Nephron (organoid): ENCODE data around the gene TPH2.

Experiments
- H3K27ac Mint-ChIP-seq, 3 experiments: 2 replicates each; pipeline ENCODE4 v1.8.0; 2020; ENCODE audit warnings: mixed read lengths in 3 of 3, mild to moderate bottlenecking in 2 of 3, moderate library complexity in 1 of 3
- H3K27me3 Mint-ChIP-seq: 2 replicates; pipeline ENCODE4 v1.8.0; 2021; ENCODE audit warnings: low read depth, mild to moderate bottlenecking, moderate library complexity, mixed read lengths
- H3K36me3 Mint-ChIP-seq: 2 replicates; pipeline ENCODE4 v1.8.0; 2020; ENCODE audit warnings: low read depth, mixed read lengths
- H3K4me1 Mint-ChIP-seq: 2 replicates; pipeline ENCODE4 v1.8.0; 2020; ENCODE audit warnings: mixed read lengths
- H3K4me3 Mint-ChIP-seq, 3 experiments: 2 replicates each; pipeline ENCODE4 v1.8.0; 2020; ENCODE audit warnings: mild to moderate bottlenecking in 3 of 3, mixed read lengths in 3 of 3, moderate library complexity in 2 of 3
- H3K9me3 Mint-ChIP-seq: 2 replicates; pipeline ENCODE4 v1.8.0; 2020; ENCODE audit warnings: mixed read lengths
- TF ChIP-seq, protein P1 (sequence below), 3 experiments: fragments of 200-600 bp; sonication (generic); IDR thresholded peaks; one replicate each; pipeline ENCODE4 v1.5.0; 2021; ENCODE audit warnings: antibody characterized with exemption in 3 of 3; ENCODE audit not compliant: unreplicated experiment in 3 of 3

The TPH2 gene

GRCh38 chr12:72036393-72036792 lies 97.7 kb downstream of the TPH2 start:
- Mint-ChIP-seq H3K36me3 (no peaks in the 10 kb centered on the region), H3K9me3 (peaks cover 15% of the 10 kb centered on the region), H3K4me1 (no peaks in the 10 kb centered on the region)

DNA sequence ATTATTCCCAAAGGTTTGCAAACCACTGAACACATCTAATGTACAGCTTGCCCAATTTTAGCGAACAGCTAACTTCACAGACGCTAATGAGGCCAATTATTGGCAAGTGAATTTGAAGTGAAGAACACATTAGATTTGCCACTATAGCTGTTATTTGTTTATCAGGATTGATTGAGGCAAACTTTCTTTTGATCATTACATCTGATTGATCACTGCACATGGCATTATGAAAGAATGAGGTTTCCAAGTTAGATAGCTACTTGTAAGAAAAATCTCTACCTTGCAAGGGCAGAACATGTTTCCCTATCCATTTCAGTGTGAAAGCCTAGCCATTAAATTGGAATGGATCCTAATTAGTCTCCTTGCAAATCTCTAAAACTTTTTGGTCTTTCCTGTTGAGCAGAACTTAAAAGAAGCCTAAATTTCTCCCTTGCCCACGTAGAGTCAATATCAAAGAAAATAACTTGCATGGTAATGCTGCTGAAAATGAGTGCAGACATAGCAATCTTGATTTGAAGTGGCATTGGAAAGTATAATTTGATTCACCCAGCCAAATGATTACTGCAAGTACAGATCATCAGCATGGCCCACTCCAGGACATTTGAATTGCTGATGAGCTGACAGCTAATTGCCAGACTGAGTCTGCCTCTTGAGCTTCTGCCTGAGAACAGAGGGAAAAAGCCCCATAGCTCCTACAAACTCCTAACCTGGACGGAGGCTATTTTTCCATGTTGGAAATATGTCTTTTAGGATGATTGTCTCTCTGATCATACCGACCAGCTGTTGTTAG lies 98.6 kb downstream of the TPH2 start:
- peaks cover 15% of the 10 kb centered on the region for H3K9me3 Mint-ChIP-seq

More at GRCh38 chr12:72036393-72036792, 97.7 kb downstream of the TPH2 start:
- TF ChIP-seq, protein P1, sequence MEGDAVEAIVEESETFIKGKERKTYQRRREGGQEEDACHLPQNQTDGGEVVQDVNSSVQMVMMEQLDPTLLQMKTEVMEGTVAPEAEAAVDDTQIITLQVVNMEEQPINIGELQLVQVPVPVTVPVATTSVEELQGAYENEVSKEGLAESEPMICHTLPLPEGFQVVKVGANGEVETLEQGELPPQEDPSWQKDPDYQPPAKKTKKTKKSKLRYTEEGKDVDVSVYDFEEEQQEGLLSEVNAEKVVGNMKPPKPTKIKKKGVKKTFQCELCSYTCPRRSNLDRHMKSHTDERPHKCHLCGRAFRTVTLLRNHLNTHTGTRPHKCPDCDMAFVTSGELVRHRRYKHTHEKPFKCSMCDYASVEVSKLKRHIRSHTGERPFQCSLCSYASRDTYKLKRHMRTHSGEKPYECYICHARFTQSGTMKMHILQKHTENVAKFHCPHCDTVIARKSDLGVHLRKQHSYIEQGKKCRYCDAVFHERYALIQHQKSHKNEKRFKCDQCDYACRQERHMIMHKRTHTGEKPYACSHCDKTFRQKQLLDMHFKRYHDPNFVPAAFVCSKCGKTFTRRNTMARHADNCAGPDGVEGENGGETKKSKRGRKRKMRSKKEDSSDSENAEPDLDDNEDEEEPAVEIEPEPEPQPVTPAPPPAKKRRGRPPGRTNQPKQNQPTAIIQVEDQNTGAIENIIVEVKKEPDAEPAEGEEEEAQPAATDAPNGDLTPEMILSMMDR (IDR thresholded peaks at IDR 0.05; ENCODE audit: unreplicated experiment in 3 of 3): no peak
- Mint-ChIP-seq H3K27ac (no peak overlapping the region), H3K4me3 (no peak overlapping the region), H3K27me3 (no peaks in the 10 kb centered on the region)

DNA sequence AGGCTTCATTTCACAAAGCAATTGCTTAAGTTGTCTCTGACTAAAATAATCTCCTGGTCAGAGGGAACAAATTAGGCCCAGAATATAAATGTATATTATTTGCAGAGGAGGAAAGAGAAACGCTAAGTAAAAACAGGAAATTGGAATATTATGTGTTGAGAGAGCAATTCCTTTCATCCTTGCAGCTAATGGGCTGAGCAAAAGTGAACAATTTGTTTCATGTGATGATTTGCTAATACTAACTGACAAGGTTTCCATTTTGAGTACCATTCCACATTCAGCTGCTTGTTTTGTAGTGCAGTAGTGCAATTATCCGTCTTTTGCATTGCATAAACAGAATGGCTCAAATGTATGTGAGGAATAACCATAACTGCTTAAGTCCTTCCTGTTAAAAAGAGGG lies 103.2 kb downstream of the TPH2 start:
- Mint-ChIP-seq H3K27ac (no peak overlapping the region), H3K36me3 (no peaks in the 10 kb centered on the region), H3K9me3 (peaks cover 15% of the 10 kb centered on the region), H3K4me3 (no peak overlapping the region), H3K27me3 (no peaks in the 10 kb centered on the region), H3K4me1 (no peaks in the 10 kb centered on the region)
- TF ChIP-seq, protein P1 (IDR thresholded peaks at IDR 0.05; ENCODE audit: unreplicated experiment in 3 of 3): no peak

More for the DNA sequence above, 98.6 kb downstream of the TPH2 start:
- Mint-ChIP-seq H3K27me3 (no peaks in the 10 kb centered on the region), H3K4me1 (no peaks in the 10 kb centered on the region), H3K4me3 (no peak overlapping the region), H3K36me3 (no peaks in the 10 kb centered on the region), H3K27ac (no peak overlapping the region)
- TF ChIP-seq, protein P1 (IDR thresholded peaks at IDR 0.05; ENCODE audit: unreplicated experiment in 3 of 3): no peak

- H3K27me3 Mint-ChIP-seq: peaks cover 5% of the 10 kb centered on the region
Observed at GRCh38 chr12:72053604-72054003, 115.0 kb downstream of the TPH2 start.

GRCh38 chr12:72054511-72054910 lies 115.9 kb downstream of the TPH2 start:
- H3K27ac Mint-ChIP-seq: no peak overlapping the region
- H3K4me3 Mint-ChIP-seq: no peak overlapping the region
- peaks cover 5% of the 10 kb centered on the region for H3K27me3 Mint-ChIP-seq
- H3K9me3 Mint-ChIP-seq: no peaks in the 10 kb centered on the region
- TF ChIP-seq, protein P1 (IDR thresholded peaks at IDR 0.05; ENCODE audit: unreplicated experiment in 3 of 3): no peak
- peaks cover 3% of the 10 kb centered on the region for H3K4me1 Mint-ChIP-seq
- H3K36me3 Mint-ChIP-seq: no peaks in the 10 kb centered on the region

More at GRCh38 chr12:72053604-72054003, 115.0 kb downstream of the TPH2 start:
- Mint-ChIP-seq H3K9me3 (no peaks in the 10 kb centered on the region), H3K36me3 (no peaks in the 10 kb centered on the region), H3K4me3 (no peak overlapping the region), H3K27ac (no peak overlapping the region), H3K4me1 (peaks cover 3% of the 10 kb centered on the region)
- TF ChIP-seq, protein P1 (IDR thresholded peaks at IDR 0.05; ENCODE audit: unreplicated experiment in 3 of 3): no peak
